DMS153 treated with DMSO at 0.1 percent for 48 hours (cell line): ENCODE results near the gene UBE2L6.
"Not testable (repeated sequence)": the region's sequence is repeated elsewhere in the genome, so short reads cannot be mapped to it uniquely, and the experiment has no call there.

Experiments used
- DNase-seq: peaks from one replicate; lab custom pipeline; 2025; ENCODE audit not compliant: unreplicated experiment; lab: John Stamatoyannopoulos, UW

Gene UBE2L6

DNA sequence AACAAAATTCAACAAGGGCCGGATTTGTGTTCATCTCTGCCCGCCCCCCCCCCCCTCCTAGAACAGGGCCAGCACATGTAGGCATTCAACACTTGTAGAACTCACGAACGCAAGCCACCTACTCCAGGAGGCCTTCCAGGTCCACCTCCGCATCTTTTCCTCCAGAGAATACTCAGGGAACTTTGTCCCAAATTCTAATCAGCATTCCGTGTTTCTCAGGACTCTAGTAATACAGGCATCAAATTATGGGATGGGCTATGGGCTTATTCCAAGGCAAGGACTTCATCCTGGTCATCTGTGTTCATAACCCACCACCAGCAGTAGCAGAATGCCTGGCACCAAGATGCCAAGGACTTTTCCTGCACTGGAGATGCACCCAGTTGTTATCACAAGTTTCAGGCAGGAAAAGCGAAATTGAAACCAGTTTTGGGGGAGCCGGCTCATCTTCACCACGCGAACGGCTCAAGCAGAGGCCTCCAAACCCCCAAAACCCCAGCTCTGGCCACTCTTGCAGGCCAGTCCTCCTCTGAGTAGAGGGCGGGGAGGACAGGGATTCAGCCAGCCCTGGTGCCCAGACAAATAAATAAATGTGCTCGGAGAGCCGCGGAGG is 462 bp downstream of the UBE2L6 start:
- DNase-seq: no peak

DNA sequence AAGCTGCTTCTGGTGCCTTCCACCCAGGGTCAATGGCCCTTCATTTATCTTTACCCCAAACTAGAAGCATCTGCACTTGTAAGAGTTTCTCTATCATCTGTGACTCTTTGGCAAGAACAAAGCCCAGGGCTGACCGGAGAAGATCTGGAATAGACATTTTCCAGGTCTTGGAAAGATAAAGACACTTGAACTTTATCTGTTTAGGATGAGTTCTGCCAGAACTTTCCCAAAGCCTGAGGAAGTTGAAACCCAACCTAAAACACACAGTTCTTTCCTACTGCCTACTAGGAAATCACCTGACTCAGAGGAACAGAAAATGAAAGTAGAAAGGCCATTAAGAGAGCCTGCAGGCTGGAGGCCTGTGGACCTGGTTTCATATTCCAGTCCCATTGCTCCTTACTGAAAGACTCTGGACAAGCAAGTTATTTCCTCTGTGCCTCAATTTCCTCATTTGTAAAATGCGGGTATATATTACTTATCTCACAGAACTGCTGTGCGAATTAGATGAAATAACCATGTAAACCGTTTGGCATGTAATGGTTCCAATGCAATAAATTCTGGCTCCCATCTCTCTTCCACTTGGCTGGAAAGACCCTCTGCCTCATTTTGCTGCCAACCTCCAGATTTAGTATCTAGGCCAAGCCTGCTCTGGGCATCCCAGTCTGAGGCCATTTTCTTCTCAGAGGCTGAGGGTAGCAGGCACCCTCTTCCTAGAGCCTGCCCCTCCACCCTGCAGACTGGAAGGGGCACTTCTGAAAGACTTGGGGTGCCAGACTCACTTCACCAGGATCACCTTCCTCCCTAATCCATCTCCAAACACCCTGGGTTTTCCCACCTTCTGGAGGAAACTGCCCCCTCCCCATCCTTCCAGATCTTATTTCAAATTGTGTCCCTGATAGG is 1.2 kb downstream of the UBE2L6 start:
- DNase-seq: peak; percentile 45

DNA sequence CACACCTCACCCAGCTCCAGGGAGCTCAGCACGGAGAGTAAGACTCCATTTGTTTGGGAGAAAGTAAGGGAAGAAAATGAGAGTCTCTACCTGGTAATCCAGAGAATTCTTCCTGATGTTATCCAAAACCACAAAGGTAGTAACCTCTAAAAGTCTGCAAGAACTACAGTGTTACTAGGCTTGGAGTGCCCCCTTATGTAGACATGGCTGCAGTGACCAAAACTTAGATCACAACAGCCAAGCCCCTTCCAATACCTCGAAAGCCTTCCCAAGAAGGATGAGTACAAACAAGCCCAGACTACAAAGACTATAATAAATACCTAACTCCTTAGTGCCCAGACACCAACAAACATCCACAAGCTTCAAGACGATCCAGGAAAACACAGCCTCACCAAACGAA is 4.9 kb downstream of the UBE2L6 start:
- DNase-seq: no peak

GRCh38 chr11:57560146-57560545 is 7.3 kb downstream of the UBE2L6 start:
- no peak for DNase-seq

DNA sequence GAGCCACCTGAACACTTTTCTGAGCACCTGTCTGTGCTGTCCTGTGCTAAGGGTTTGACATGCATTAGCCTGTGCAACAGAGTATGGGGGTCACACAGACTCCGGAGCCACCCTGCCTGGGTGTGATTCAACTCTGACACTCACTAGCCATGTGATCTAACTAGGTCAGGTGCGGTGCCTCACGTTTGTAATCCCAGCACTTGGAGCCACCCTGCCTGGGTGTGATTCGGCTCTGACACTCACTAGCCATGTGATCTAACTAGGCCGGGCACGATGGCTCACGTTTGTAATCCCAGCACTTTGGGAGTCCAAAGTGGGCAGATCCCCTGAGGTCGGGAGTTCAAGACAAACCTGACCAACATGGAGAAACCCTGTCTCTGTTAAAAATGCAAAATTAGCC is 11.4 kb downstream of the UBE2L6 start:
- no peak for DNase-seq

GRCh38 chr11:57555393-57555792 is 12.1 kb downstream of the UBE2L6 start:
- no peak for DNase-seq

GRCh38 chr11:57552479-57552878 is 15.0 kb downstream of the UBE2L6 start:
- DNase-seq: no peak

DNA sequence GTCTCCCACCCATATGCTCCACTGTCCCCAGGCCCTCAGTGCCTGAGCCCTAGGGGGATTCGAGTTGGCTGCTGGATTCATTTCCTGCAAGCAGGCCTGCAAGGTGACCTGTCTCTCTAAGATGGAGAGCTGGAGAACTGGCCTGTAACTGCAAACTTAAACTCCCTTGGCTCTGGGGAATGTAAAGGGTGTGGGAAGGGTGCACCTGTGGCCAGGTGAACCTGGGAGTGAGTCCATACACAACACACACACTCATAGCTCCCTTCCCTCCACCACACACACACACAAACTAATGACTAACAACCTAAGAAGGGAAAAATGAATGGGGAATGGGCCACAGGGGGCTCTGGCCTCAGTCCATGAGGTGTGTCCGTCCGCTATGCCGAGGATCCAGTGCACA is 15.5 kb downstream of the UBE2L6 start:
- no peak for DNase-seq

DNA sequence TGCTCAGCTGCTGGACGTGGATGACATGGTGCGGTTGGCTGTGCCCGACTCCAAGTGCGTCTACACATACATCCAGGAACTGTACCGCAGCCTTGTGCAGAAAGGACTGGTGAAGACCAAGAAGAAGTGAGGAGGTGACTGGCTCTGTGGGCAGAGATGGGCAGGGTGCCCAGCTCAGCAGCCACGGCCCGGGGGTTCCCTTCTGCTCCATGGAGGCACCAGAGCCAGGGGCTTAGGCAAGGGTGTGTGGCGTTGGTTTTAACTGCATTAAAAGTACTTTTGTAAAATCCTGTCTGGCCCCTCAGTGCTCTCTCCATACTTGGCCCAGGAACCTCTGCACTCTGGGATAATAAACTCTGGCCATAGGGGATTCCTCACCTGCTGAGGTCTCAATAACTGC is 17.5 kb downstream of the UBE2L6 start:
- no peak for DNase-seq

DNA sequence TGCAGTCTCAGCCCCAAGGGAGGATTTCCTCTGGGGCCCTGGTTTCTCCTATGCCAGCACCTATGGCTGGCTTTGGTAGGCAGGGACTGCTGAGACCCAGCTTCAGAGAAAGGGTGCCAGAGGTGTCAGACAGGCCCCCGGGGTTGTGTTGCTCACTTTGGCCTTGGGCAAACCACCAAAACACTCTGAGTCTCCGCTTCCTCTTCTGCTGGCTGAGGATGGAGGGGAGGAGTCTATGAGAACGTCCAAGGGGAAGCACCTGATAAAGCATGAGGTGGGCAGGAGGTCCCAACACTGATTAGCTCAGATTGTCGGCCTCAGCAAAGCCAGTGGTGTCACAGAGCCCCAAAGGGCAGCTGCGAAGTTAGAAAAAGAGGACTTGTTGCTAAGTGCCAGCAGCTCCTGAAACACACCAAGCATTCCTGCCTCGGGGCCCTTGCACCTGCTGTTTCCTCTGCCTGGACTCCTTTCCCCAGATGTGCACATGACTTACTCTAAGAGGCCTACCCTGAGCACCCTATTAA is 19.6 kb downstream of the UBE2L6 start:
- no peak for DNase-seq

GRCh38 chr11:57546869-57547475 is 20.5 kb downstream of the UBE2L6 start:
- DNase-seq: no peak

GRCh38 chr11:57546451-57546850 is 21.0 kb downstream of the UBE2L6 start:
- no peak for DNase-seq

GRCh38 chr11:57545883-57546282 is 21.6 kb downstream of the UBE2L6 start:
- no peak for DNase-seq

- DNase-seq: no peak
Measured at GRCh38 chr11:57544566-57544965, 22.9 kb downstream of the UBE2L6 start.

- DNase-seq: no peak
Measured at GRCh38 chr11:57543593-57543992, 23.9 kb downstream of the UBE2L6 start.

- DNase-seq: no peak
Measured at GRCh38 chr11:57542582-57542981, 24.9 kb downstream of the UBE2L6 start.

DNA sequence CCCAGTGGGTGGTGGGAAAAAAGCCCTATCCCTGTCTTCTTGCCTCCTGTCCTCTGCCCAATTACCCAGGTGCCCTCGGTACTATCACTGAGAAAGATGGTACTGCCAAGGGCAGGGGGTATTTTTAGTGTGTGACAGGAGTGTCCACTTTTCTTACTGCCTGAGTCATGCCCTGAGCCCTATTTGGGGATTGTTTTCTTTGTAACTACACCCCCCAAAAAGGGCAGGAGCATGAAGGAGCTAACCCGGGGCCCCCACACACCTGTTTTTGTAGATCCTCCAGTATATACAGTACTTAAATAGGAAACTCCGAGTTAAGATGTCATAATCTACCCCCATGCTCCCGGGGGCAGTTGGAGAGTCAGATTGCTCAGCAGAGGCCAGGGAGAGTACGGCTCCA is 26.3 kb downstream of the UBE2L6 start:
- no peak for DNase-seq

- DNase-seq: no peak
Measured at GRCh38 chr11:57539342-57539741, 28.1 kb downstream of the UBE2L6 start.

DNA sequence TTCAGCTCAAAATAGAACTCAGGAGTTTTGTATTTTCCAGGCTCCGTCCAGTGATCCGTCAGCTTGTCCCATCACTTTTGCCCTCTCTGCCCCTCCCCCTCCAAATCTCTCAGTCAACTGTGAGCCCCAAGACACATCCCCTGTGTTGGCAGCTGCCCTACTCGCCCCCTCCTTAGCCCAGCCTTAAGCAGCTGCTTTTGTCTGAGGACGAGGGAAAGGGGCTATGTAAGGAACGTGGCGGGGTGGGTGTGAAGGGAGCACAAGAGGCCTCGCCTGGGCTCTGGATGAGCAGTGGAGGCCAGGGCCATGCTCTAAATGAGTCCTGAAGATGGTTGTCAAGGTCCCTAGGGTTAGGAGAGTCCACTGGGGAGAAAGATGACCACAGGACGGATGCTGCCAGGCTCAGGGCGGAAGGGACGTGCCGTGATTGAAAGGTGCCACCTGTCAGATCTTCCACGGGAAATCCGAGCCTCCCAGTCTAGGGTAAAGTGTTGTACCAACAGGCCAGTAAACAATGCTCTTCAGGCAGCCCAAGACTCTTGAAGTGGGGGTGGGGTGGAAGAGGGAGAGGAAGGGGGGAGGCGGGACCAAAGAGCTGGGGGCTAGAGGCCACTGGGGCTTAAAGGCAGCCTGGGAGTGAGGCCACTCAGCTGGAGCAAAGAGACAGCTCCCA is 30.4 kb downstream of the UBE2L6 start, which contains the start of gene SMTNL1:
TSS of gene SMTNL1 (plus strand) at position 649 of the 673 bp plus-strand sequence. CDS start 5,048 bp downstream, outside the sequence.
- DNase-seq: no peak

DNA sequence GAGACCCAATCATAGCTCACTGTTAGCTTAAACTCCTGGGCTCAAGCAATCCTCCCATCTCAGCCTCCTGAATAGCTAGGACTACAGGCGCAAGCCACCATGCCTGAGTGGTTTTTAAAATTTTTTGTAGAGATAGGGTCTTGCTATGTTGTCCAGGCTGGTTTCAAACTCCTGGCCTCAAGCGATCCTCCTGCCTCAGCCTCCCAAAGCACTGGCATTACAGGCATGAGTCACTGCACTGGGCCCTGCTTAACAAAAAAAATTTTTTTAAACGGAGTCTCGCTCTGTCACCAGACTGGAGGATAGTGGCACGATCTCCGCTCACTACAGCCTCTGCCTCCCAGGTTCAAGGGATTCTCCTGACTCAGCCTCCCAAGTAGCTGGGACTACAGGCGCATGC is 33.0 kb downstream of the UBE2L6 start:
- DNase-seq: not testable (repeated sequence)
